ENCODE results near the gene AK3.

The AK3 gene

DNA sequence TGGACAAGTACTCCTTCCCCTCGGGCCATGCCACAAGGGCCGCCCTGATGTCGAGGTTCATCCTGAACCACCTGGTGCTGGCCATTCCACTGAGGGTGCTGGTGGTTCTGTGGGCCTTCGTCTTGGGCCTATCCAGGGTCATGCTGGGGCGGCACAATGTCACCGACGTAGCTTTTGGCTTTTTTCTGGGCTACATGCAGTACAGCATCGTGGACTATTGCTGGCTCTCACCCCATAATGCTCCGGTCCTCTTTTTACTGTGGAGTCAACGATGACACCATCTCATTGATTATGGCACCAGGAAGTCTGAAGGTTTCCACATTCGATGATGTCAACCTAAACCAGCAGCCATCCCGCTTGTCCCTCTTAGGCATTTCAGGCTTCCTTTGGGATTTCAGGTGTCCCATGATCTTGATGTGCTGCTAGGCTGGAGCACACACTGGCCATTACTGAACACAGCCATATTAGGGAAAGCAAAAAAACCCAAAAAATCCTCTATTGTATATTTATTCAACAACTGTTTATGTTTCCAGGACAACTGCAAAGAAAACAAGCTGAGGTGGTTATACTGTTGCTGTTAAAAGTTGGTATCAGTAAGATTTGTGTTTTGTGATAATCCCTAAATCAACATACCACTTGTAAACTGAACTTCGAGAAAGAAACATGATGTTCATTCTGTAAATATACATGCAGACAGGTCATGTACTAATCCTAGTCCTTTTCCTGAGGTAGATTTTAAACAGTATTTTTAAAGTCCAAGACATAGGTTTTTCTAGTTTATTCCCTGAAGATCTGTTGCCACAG lies 77.8 kb downstream of the AK3 start:
- Histone ChIP-seq H3K4me3 (replicated peaks; ENCODE audit: insufficient read depth, low read length) (peak overlapping the region; percentile 68), H3K27me3 (ENCODE audit: insufficient read depth, poor library complexity, severe bottlenecking) (no peaks in the 10 kb centered on the region), H3K27ac (replicated peaks) (no peak overlapping the region)
- DNase-seq (ENCODE audit: low read depth in 1 of 2, low spot score in 1 of 2) = no peak
- no peak for TF ChIP-seq SPI1 (IDR thresholded peaks at IDR 0.05; ENCODE audit: borderline replicate concordance, low read depth)
- no peak for TF ChIP-seq GABPA (IDR thresholded peaks at IDR 0.05; ENCODE audit: low read depth)
- TF ChIP-seq, protein P1, sequence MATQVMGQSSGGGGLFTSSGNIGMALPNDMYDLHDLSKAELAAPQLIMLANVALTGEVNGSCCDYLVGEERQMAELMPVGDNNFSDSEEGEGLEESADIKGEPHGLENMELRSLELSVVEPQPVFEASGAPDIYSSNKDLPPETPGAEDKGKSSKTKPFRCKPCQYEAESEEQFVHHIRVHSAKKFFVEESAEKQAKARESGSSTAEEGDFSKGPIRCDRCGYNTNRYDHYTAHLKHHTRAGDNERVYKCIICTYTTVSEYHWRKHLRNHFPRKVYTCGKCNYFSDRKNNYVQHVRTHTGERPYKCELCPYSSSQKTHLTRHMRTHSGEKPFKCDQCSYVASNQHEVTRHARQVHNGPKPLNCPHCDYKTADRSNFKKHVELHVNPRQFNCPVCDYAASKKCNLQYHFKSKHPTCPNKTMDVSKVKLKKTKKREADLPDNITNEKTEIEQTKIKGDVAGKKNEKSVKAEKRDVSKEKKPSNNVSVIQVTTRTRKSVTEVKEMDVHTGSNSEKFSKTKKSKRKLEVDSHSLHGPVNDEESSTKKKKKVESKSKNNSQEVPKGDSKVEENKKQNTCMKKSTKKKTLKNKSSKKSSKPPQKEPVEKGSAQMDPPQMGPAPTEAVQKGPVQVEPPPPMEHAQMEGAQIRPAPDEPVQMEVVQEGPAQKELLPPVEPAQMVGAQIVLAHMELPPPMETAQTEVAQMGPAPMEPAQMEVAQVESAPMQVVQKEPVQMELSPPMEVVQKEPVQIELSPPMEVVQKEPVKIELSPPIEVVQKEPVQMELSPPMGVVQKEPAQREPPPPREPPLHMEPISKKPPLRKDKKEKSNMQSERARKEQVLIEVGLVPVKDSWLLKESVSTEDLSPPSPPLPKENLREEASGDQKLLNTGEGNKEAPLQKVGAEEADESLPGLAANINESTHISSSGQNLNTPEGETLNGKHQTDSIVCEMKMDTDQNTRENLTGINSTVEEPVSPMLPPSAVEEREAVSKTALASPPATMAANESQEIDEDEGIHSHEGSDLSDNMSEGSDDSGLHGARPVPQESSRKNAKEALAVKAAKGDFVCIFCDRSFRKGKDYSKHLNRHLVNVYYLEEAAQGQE (IDR thresholded peaks at IDR 0.05; ENCODE audit: insufficient replicate concordance, low read depth) = no peak
- no peak for TF ChIP-seq POLR2AphosphoS5 (IDR thresholded peaks at IDR 0.05; ENCODE audit: low read depth)
- TF ChIP-seq, protein P2, sequence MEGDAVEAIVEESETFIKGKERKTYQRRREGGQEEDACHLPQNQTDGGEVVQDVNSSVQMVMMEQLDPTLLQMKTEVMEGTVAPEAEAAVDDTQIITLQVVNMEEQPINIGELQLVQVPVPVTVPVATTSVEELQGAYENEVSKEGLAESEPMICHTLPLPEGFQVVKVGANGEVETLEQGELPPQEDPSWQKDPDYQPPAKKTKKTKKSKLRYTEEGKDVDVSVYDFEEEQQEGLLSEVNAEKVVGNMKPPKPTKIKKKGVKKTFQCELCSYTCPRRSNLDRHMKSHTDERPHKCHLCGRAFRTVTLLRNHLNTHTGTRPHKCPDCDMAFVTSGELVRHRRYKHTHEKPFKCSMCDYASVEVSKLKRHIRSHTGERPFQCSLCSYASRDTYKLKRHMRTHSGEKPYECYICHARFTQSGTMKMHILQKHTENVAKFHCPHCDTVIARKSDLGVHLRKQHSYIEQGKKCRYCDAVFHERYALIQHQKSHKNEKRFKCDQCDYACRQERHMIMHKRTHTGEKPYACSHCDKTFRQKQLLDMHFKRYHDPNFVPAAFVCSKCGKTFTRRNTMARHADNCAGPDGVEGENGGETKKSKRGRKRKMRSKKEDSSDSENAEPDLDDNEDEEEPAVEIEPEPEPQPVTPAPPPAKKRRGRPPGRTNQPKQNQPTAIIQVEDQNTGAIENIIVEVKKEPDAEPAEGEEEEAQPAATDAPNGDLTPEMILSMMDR (IDR thresholded peaks at IDR 0.05; ENCODE audit: insufficient read depth, low read length) = no peak

DNA sequence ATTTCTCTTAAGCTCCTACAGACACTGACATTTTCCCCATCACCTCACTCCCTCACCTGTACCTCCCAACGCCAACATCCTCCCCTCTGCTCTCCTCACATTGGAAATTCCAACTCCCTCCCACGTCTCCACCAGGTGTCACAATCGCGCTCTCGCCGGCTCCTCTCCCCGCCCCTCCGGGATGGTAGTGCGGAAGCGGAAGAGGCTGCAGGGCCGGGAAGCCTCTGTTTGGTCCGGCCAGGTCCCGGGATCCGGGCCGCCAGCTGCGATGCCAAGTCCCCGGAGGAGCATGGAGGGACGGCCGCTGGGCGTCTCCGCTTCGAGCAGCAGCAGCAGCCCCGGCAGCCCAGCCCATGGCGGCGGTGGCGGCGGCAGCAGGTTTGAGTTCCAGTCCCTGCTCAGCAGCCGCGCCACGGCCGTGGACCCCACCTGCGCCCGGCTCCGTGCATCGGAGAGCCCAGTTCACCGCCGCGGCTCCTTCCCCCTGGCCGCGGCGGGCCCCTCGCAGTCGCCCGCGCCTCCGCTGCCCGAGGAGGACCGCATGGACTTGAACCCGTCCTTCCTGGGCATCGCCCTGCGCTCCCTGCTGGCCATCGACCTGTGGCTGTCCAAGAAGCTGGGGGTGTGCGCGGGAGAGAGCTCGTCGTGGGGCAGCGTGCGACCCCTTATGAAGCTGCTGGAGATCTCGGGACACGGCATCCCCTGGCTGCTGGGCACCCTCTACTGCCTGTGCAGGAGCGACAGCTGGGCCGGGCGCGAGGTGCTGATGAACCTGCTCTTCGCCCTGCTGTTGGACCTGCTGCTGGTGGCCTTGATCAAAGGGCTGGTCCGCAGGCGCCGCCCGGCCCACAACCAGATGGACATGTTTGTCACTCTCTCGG lies 78.7 kb downstream of the AK3 start, which contains the start of gene PLPP6:
TSS of gene PLPP6 (plus strand) at position 187 of the 881 bp plus-strand sequence. CDS start at position 269, 82 bp downstream.
- Histone ChIP-seq H3K4me3 (replicated peaks; ENCODE audit: insufficient read depth, low read length) (peak within 1 kb of the TSS; percentile 68), H3K27me3 (ENCODE audit: insufficient read depth, poor library complexity, severe bottlenecking) (no peaks in the 10 kb centered on the region), H3K27ac (replicated peaks) (peak within 1 kb of the TSS; percentile 68)
- TF ChIP-seq POLR2AphosphoS5 (IDR thresholded peaks at IDR 0.05; ENCODE audit: low read depth) = peak; percentile 59; the same call in 1 of the 2 replicates
- peak; percentile 53; the same call in 1 of the 2 replicates for TF ChIP-seq SPI1 (IDR thresholded peaks at IDR 0.05; ENCODE audit: borderline replicate concordance, low read depth)
- peak; percentile 82 for TF ChIP-seq GABPA (IDR thresholded peaks at IDR 0.05; ENCODE audit: low read depth)
- TF ChIP-seq, protein P1 (IDR thresholded peaks at IDR 0.05; ENCODE audit: insufficient replicate concordance, low read depth) = no peak
- DNase-seq (ENCODE audit: low read depth in 1 of 2, low spot score in 1 of 2) = peak; percentile 64 to 84

DNA sequence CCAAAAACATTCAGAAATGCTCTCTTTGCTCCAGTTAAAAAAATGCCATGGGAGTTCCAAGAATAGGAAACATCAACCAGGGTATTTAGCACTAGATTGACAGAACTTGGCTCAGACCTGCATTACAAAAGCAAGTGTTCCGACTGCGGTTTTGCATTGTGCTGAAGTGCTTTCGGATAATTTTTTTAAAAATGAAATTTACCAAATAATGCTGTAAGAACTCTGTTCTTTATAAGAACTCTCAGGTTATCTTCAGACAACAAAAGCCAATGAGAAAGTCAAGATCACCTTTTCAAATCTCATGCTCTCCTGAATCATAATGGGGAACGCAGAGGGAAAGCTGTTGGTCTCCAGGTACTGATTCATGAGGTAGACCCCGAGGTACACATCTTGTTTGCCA lies 79.4 kb downstream of the AK3 start:
- no peak overlapping the region for H3K27ac ChIP-seq (replicated peaks)
- no peaks in the 10 kb centered on the region for H3K27me3 ChIP-seq (ENCODE audit: insufficient read depth, poor library complexity, severe bottlenecking)
- peak overlapping the region; percentile 68 for H3K4me3 ChIP-seq (replicated peaks; ENCODE audit: insufficient read depth, low read length)
- DNase-seq (ENCODE audit: low read depth in 1 of 2, low spot score in 1 of 2) = no peak
- TF ChIP-seq, protein P1 (IDR thresholded peaks at IDR 0.05; ENCODE audit: insufficient replicate concordance, low read depth) = no peak
- TF ChIP-seq, protein P2 (IDR thresholded peaks at IDR 0.05; ENCODE audit: insufficient read depth, low read length) = no peak
- TF ChIP-seq GABPA (IDR thresholded peaks at IDR 0.05; ENCODE audit: low read depth) = no peak
- TF ChIP-seq SPI1 (IDR thresholded peaks at IDR 0.05; ENCODE audit: borderline replicate concordance, low read depth) = no peak
- no peak for TF ChIP-seq POLR2AphosphoS5 (IDR thresholded peaks at IDR 0.05; ENCODE audit: low read depth)
